GM19043 (cell line): ENCODE results near the gene CD177.
"Not testable (repeated sequence)": the region's sequence is repeated elsewhere in the genome, so short reads cannot be mapped to it uniquely, and the experiment has no call there.

Experiments
- ATAC-seq: cut with Tn5 transposase; IDR thresholded peaks from one replicate; pipeline ENCODE4 v1.9.1; 2021; ENCODE audit warnings: low read depth; ENCODE audit not compliant: unreplicated experiment

The CD177 gene

GRCh38 chr19:43353606-43354304 lies at the start of gene CD177:
Gene CD177 (plus strand): TSS chr19:43353686. CDS start chr19:43353715, 29 bp downstream.
- ATAC-seq, result no peak

GRCh38 chr19:43305642-43306041 lies 47.8 kb upstream of the CD177 start:
- ATAC-seq, result no peak

- ATAC-seq, result no peak
Measured at GRCh38 chr19:43306097-43306496, 47.4 kb upstream of the CD177 start.

- no peak for ATAC-seq
Measured at GRCh38 chr19:43308244-43308815, 45.2 kb upstream of the CD177 start.

GRCh38 chr19:43309466-43309865 lies 44.0 kb upstream of the CD177 start:
- no peak for ATAC-seq

- no peak for ATAC-seq
Measured at GRCh38 chr19:43310221-43310620, 43.3 kb upstream of the CD177 start.

GRCh38 chr19:43311256-43311655 lies 42.2 kb upstream of the CD177 start:
- ATAC-seq, result no peak

- ATAC-seq, result no peak
Measured at GRCh38 chr19:43311706-43312105, 41.8 kb upstream of the CD177 start.

- no peak for ATAC-seq
Measured at GRCh38 chr19:43313711-43314495, 39.6 kb upstream of the CD177 start.

- no peak for ATAC-seq
Measured at GRCh38 chr19:43315851-43316250, 37.6 kb upstream of the CD177 start.

GRCh38 chr19:43316591-43317319 lies 36.7 kb upstream of the CD177 start:
- ATAC-seq, result no peak

GRCh38 chr19:43318203-43318602 lies 35.3 kb upstream of the CD177 start:
- no peak for ATAC-seq

GRCh38 chr19:43318796-43319314 lies 34.6 kb upstream of the CD177 start:
- ATAC-seq, result no peak

GRCh38 chr19:43320546-43320945 lies 32.9 kb upstream of the CD177 start:
- no peak for ATAC-seq

GRCh38 chr19:43326761-43327160 lies 26.7 kb upstream of the CD177 start:
- not testable (repeated sequence) for ATAC-seq

GRCh38 chr19:43328561-43328960 lies 24.9 kb upstream of the CD177 start:
- not testable (repeated sequence) for ATAC-seq

- ATAC-seq, result not testable (repeated sequence)
Measured at GRCh38 chr19:43329049-43329448, 24.4 kb upstream of the CD177 start.

GRCh38 chr19:43329989-43330388 lies 23.5 kb upstream of the CD177 start:
- ATAC-seq, result no peak

GRCh38 chr19:43330726-43331434 lies 22.6 kb upstream of the CD177 start:
- no peak for ATAC-seq

- ATAC-seq, result no peak
Measured at GRCh38 chr19:43331435-43332010, 22.0 kb upstream of the CD177 start.
